CD4-positive, alpha-beta T cell treated with Interleukin-15 for 4 hours (primary cell): ENCODE data around the gene TOMM20.
"Not testable (repeated sequence)": the region's sequence is repeated elsewhere in the genome, so short reads cannot be mapped to it uniquely, and the experiment has no call there.

Source experiments
- DNase-seq: peaks from one replicate; pipeline ENCODE4 v3.0.0-alpha.2; 2020; ENCODE audit warnings: low spot score

The TOMM20 gene

DNA sequence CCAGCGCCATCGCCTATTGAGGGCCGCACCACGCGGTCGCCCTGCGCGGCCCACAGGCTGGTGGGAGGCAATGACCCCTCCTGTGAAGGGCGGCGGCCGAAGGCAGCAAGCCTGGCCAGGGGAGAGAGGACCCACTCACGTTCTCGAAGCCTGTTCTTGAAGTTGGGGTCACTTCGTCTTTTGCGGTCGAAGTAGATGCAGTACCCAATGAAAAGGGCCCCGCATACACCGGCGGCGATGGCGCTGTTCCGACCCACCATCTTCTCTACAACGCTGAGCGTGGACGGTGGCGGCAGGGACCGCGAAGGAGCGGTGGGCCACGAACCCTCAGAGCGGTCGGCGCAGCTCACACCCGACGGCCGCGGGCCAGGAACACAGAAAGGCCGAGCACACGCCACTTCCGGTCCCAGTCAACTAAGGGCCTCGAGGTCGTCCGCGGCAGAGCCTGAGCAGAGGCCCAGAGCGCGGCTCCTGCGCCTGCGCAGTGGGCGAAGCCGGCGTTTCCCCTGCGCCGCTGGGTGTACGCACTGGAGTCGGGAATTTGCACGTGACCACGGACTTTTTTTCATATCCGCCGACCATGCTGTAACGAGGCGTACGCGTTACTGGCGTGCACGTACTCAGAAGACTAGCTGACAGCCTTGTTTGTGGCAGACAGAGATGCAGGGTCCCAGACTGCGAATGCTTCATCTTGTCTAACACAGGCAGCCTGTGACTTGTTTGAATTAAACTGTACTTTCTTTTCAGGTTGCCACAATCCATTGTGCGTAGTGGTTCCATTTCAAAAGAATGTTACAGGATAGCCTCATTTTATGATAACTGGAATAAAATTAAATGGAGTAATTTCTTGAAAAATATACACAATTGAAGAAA lies at the start of gene TOMM20:
TSS of gene TOMM20 (minus strand) at position 382 of the 873 bp plus-strand sequence. CDS start at position 260, 122 bp downstream.
- peak; percentile 95 for DNase-seq

DNA sequence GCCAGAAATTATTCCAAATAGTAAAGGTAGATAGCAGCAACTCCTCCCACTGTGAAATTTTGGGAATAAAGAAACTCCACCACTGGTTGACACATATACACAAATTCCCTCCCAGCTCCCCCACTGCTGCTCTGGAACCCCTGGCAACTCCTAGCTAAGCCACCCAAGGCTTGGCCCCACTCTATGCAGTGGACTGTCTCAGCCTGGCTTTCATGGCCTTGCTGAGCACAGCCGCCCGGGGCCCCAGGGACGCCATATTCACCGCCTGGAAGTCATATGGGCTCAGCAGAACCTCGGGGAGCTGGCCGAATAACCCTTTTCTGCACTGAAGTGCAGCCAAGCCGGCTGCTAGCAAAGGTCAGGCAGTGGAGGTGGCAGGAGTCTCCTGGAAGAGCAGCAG lies 47.8 kb upstream of the TOMM20 start:
- DNase-seq, result no peak

- no peak for DNase-seq
Measured at GRCh38 chr1:235169986-235170385, 41.3 kb upstream of the TOMM20 start.

DNA sequence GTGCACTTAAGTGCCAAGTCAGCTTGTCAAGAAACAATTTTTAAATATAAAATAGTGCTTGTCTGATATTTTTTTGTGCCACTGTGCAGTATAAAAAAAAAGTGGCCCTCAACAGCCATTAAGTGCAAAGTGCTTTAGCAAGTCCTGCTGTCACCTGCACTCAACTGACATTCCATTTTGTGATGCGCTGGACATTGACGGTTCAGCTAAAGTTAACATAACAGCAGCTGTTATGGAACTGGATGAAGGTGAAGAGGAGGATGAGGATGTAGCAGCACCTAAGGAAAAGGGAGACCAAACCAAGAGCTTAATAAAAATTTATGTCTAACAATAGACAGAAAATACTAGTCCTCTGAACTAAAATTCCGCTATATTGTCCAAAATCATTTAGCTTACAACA lies 39.7 kb upstream of the TOMM20 start:
- DNase-seq, result no peak

DNA sequence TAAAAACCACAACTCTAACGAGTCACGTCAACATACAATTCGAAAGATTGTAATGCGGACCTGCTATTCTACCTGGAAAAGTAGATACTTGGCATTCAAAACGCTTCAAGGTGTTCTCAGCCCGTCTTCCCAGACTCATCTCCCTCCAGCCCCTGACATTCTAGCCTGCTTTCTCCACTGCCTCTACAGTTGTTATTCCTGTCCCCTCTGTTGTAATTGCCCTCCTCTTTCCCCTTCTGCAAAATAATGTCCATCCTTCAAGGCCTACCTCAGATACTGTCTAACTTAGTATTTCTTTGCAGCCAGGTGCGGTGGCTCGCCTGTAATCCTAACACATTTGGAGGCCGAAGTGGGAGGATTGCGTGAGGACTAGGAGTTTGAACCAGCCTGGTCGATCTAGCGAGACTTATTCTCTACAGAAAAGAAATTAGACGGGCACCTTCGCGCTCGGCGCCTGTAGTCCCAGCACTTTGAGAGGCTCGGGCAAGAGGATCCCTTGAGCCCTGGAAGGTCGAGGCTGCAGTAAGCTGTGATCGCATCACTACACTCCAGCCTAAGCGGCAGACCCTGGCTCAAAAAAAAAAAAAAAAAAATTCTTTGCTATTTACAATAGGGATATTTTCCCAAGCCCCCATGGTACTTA lies 33.2 kb upstream of the TOMM20 start:
- no peak for DNase-seq

DNA sequence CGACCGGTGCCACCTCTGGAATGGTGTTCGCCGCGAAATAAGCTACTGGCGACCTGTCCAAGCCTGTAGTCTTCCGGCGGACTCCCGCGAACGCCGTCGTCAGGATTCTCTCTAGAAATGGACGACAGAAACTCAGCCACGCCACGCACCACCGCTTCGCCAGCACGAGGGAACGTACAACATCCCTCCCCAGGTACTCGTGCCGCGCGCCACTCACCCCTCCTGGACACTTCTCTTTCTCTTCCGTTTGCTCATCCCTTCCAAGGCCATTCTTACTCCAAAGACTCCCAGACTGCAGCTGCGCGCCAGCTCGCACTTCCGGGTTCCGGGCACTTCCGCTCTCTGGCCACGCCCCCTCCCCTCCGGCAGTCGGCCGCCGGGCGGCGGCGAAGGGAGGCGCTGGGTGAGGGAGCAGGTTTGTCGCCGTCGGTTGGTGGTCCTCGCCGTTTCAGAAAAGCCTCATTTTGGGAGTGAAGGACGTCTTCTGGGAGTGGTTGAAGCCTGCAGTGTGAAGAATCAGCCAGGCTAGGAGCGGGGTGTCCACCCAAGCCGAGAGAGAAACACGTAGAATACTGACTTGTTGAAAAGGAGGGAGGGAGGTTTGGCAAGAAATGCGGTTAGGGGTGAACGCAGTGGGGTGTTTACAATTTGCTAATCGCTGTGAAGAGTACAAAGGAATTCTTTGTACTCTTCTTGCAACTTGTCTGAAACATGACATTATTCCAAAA lies 32.5 kb upstream of the TOMM20 start, which contains the start of gene RBM34:
TSS of gene RBM34 (minus strand) at position 294 of the 728 bp plus-strand sequence. CDS start at position 270, 24 bp downstream.
- DNase-seq, result peak; percentile 89

- peak; percentile 55 for DNase-seq
Measured at GRCh38 chr1:235160383-235160956, 31.8 kb upstream of the TOMM20 start.

DNA sequence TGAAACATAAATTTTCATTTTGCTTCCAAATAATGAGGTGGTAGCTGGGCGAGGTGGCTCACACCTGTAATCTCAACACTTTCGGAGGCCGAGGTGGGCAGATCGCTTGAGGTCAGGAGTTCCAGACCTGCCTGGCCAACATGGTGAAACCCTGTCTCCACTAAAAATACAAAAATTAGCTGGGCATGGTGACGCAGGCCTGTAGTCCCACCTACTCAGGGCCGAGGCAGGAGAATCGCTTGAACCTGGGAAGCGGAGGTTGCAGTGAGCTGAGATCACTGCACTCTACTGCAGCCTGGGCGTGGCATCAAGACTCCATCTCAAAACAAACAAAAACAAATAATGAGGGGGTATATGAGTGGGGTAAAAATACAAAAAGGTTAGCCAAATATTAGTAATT lies 31.3 kb upstream of the TOMM20 start:
- not testable (repeated sequence) for DNase-seq

DNA sequence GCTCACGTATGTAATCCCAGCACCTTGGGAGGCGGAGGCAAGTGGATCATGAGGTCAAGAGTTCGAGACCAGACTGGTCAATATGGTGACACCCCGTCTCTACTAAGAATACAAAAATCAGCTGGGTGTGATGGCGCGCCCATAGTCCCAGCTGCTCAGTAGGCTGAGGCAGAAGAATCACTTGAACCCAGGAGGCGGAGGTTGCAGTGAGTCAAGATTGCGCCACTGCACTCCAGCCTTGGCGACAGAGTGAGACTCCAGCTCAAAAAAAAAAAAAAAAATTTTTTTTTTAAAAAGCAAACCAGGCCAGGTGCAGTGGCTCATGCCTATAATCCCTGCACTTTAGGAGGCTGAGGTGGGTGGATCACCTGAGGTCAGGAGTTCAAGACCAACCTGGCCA lies 30.6 kb upstream of the TOMM20 start:
- DNase-seq, result not testable (repeated sequence)

GRCh38 chr1:235158680-235159079 lies 30.0 kb upstream of the TOMM20 start:
- no peak for DNase-seq

DNA sequence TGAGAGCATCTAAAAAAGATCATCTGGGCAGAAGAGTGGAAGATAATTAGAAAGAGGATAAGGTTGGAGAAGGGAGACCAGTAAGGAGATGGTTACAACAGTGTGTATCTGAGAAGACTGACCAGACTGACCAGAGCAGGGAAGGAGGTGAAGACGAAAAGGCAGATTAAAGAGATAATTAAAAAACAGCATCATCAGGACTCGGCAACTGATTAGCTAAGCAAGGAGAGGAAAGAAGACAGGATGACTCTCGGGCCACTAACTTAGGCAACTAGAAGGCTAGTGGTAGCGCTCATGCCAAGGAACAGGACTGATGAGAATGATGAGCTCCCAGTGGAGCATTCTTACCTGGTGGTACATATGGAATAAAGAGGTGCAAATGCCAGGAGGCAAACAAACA lies 28.5 kb upstream of the TOMM20 start:
- DNase-seq, result no peak

DNA sequence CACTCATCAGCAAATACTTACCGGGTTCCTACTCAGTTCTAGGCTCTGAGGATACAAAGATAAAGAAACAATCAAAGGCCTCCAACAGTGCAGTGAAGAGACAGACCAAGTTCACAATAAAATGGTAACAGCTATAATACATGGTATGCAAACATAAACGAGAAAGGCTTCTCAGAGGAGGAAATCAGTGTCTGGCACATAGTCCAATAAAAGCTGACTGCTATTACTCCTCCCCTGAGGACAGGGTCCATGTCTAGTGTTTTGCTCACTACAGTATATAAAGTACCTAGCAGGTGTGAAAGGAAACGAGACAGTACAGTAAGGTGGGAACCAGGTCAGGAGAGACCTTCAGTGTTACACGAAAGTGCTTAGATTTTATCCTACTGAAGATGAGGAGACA lies 28.1 kb upstream of the TOMM20 start:
- no peak for DNase-seq

GRCh38 chr1:235156265-235156664 lies 27.6 kb upstream of the TOMM20 start:
- DNase-seq, result no peak

DNA sequence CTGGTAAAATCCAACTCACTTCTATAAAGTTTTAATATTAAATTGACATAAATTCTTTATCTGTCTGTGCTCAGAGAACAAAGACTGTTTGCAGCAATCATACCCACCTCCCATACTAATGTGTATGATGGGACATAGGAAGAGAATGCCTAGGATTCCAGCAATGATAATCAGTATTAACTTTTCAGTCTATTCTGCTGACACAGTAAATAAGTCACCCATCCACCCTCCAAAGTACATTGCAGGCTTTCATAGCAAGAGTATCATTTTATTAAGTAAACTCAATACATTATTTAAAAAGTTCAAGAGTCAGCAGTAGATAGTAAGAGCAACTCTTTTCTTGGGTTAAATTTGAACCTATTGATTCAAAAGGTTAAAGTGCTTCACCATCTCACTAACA lies 23.6 kb upstream of the TOMM20 start:
- no peak for DNase-seq

DNA sequence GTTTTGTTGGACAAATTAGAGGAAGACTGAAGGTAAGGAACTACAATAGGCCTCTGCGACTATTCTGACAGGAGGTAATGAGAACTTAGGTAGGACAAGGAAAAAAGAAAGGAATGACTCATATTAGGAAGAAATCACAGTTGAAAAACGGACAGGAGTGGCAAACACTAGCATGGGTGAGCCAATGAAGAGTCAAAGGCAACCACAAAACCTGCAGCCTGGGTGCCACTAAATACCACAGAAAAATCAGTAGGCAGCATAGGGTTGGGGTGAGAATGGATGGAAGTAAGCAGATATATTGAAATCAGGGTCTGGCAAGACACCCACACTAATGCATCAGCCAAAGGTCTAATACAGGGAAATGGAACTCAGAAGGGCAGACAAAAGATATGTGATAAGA lies 22.4 kb upstream of the TOMM20 start:
- DNase-seq, result no peak

DNA sequence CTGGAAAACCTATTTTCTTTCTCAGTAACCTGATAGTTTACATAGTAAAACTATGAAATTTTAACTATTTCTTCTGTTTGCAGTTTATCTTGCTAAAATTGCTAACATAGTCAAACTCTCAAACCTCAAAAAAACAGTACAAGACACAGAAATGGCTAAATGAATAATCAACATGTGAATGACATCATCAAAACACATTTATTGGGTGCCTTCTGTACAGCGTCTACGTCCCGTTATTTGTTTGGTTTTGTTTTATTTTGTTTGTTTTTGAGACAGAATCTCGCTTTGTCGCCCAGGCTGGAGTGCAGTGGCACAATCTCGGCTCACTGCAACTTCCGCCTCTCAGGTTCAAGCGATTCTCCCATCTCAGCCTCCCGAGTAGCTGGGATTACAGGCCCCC lies 21.2 kb upstream of the TOMM20 start:
- no peak for DNase-seq

DNA sequence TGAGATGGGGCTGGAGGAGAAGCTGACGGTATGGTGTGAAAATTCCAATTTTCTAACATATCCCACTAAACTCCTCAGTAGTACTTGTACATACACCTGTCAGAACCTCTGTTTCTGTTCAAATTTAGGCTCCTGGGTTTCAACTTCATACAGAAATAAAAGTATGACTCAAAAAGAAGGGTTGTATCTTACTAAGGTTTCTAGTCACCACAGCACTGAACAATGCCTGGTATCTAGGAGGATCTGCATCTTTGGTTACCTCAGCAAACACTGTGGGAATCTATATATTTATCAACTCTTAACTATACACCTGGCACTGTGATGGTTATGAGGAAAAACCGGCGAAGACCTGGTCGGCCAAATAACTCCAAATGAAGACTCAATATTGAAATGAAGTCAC lies 18.6 kb upstream of the TOMM20 start:
- no peak for DNase-seq

- no peak for DNase-seq
Measured at GRCh38 chr1:235145639-235146038, 17.0 kb upstream of the TOMM20 start.

GRCh38 chr1:235142991-235143390 lies 14.4 kb upstream of the TOMM20 start:
- no peak for DNase-seq

DNA sequence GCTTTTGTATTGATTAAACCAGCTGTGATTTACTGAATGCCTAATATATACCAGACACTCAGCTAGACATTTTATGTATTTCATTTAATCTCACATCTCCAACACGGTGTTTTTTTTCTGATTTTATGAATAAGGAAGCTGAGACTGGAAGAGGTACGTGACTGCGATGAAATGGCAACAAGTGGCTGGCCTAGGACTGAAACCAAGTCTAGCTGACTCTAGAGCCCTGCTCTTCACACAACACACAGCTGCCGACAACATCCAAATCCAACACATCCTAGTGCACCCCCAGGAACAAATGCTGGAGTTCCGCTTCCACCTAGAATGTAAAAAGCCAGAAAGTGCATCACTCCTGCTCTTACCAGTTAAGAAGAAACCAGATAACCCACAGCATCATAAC lies 10.7 kb upstream of the TOMM20 start:
- DNase-seq, result no peak

- DNase-seq, result no peak
Measured at GRCh38 chr1:235138821-235139220, 10.2 kb upstream of the TOMM20 start.

GRCh38 chr1:235136111-235136510 lies 7.5 kb upstream of the TOMM20 start:
- DNase-seq, result no peak
